Measurements from ENCODE around the gene STRADA.

STRADA gene

DNA sequence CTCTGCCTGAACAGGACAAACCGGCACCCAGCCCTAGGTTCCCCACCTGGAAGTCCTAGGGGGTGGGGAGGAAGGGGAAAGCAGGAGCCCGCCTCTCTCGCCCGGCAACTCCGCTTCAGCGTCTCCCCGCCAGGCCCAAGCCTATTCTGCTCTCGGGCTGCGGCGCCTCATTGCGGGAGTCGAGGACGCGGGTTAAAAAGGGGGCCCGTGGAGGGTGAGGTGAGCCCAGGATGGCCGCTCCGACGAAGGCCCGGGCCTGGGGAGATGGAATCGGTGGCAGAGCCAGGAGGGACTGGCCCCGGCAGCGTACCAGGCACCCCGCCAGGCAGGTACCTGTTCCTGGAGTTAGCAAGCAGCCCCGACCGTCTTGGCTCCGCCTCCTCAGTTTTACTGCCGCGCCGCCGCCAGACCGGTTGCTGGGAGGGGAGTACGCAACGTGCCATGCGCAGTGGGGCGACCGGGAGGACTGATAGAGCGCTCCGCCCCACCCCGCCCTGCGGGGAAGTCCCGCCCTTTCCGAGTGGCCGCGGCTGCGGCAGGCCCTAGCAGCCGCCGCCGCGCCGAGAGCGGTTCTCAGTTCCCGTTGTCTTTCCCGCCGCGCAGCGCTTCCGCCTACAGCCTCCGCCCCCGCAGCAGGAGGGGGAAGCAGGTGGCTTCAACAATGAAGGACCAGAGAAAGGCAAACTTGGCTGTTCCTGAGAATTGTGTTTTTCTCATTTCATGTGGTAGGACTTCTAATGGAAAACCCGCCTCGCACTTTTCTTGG, at the start of gene STRADA:
TSS of gene STRADA (minus strand) at position 392 of the 766 bp plus-strand sequence. CDS start 13,430 bp downstream, outside the sequence.
- DNase-seq = peak; percentile 99

GRCh38 chr17:63790057-63790456, 48.5 kb upstream of the STRADA start:
- no peak for DNase-seq

GRCh38 chr17:63786971-63787711, 45.5 kb upstream of the STRADA start:
- no peak for DNase-seq

GRCh38 chr17:63786117-63786516, 44.5 kb upstream of the STRADA start:
- no peak for DNase-seq

- DNase-seq = no peak
Observed at GRCh38 chr17:63785556-63785955, 44.0 kb upstream of the STRADA start.

GRCh38 chr17:63783522-63783921, 41.9 kb upstream of the STRADA start:
- no peak for DNase-seq

- DNase-seq = no peak
Observed at GRCh38 chr17:63780928-63781327, 39.3 kb upstream of the STRADA start.

DNA sequence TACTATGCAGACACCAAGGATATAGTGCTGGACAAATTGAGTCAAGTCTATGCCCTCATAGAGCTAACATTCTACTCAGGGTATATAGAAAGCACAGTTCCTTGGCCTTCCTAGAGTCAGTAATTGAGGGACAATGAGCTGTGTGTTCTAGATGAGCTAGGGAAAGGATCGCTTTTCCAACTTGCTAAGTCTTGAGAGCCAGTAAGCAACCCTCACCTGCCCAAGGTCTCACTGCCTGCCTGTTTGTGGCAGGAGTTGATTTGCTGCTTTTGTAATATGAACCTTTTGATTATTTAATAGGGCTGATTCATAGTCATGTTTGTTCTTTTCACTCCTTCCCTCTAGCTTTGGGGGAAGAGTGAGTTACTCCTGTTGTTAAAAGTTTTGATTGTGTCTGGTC, 38.9 kb upstream of the STRADA start:
- peak; percentile 51 for DNase-seq

GRCh38 chr17:63775420-63775819, 33.8 kb upstream of the STRADA start:
- no peak for DNase-seq

DNA sequence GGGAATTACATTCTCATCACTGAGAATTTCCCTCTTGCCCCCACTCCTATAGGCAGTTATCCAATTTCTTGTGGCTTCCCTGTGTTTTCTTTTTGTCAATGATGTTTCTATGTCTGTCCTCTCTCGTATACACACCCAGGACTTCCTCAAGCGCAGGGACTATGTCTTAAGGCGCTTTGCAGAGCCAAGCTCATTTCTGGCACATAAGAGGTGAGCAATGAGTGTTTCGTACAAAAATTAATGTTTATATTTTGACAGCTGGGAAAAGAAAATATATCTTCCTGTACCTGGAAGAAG, 33.3 kb upstream of the STRADA start:
- DNase-seq = no peak

- DNase-seq = peak; percentile 36
Observed at GRCh38 chr17:63774141-63774968, 32.8 kb upstream of the STRADA start, which contains the start of gene DDX42. TSS of gene DDX42 (plus strand) at chr17:63774170. CDS start at chr17:63787050, 12,880 bp downstream.

GRCh38 chr17:63773272-63774140, 31.9 kb upstream of the STRADA start, which contains the start of gene CCDC47:
TSS of gene CCDC47 (minus strand) at chr17:63773597. CDS start at chr17:63766175, 7,422 bp downstream.
- DNase-seq = peak; percentile 98

- peak; percentile 31 for DNase-seq
Observed at GRCh38 chr17:63772801-63773271, 31.2 kb upstream of the STRADA start.

GRCh38 chr17:63768433-63768832, 26.8 kb upstream of the STRADA start:
- DNase-seq = no peak

GRCh38 chr17:63766754-63767153, 25.2 kb upstream of the STRADA start:
- no peak for DNase-seq

DNA sequence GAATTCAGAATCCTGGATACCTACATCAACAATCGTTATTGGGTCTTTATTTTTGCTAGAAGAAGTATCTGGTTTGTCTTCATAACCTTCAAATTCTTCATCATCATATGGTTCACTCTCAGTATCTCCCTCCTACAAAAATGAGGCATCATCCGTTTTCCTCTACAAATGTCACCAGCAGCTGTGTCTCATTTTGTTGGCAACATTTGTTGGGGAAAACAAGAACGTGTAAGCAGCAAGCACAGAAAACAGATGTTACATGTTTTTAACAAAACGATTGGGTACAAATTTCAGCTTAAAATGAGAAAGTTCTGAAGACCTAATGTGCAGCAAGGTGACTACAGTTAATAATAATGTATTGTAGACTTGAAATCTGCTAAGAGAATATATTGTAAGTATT, 23.1 kb upstream of the STRADA start:
- DNase-seq = no peak

DNA sequence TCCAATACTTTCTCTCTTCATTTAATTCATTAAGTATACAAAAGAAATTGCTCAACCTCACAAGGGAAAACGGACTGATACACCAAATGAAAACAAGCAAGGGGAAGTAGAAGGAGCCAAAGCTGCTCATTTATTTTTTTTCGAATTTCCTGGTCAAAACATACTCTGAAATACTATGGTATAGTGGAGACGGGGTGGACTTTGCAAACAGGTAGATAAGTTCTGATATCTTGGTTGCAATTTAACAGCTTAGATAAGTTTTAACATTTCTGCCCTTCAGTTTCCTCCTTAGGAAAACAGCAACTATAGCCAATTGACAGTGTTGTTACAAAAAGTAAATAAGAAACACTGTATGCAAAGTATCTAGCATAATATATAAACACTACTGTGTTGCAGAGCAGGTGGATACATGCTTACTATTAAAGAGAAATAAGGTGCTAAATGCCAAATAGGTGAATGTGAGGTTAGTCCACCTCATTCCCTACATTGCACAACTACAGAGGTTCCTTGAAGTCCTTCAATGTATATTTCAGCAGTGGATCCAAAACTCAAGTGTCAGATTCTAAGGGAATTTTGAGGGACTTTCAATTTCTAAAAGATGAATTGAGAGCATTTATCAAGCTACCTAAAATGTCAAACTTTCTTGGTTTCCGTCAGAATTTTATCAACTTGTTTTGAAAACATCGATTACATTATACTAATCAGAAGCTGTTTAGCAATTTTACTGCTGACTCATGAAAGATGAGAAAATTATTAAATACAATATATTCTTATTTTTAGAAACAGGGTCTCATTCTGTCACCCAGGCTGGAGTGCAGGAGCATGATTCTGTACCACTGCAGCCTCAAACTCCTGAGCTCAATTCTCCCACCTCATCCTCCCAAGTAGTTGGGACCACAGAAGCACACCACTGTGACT, 20.8 kb upstream of the STRADA start:
- DNase-seq = no peak

- DNase-seq = no peak
Observed at GRCh38 chr17:63760771-63761539, 19.4 kb upstream of the STRADA start.

- DNase-seq = no peak
Observed at GRCh38 chr17:63758428-63758827, 16.8 kb upstream of the STRADA start.

DNA sequence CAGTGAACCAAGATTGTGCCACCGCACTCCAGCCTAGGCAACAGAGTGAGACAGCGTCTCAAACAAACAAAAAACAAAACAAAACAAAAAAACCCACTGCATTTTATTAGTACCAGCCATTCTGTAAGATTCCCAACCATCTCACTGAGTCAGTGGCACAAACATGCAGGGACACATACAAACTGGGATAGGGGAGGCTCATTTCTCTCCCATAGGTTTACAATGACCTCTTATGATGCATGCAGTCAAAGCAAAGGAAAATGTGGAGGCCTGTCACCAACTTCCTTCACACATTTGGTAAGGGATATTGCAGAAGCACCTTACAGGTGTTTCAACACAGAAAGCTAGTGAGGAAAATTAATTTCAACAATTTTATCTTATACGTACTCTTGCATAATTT, 12.4 kb upstream of the STRADA start:
- DNase-seq = no peak

Measured in NCI-H510A treated with DMSO at 0.1 percent for 48 hours (cell line).